Fibroblast of lung (primary cell): Measurements from ENCODE around the gene TNFSF15.

Experiments
- EZH2 ChIP-seq: IDR thresholded peaks from 2 replicates; pipeline ENCODE4 v1.5.1; 2012; ENCODE audit warnings: low read length, control low read depth, mild to moderate bottlenecking; ENCODE audit errors: missing control alignments
- TF ChIP-seq, protein P1 (sequence below), 2 donors: IDR thresholded peaks in 1 of 2; conservative IDR thresholded peaks in 1 of 2; 1 replicate in 1 of 2; 2 replicates in 1 of 2; pipeline ENCODE4 v1.5.1; 2011 to 2012; ENCODE audit warnings: low read length in 2 of 2, control low read depth in 1 of 2, inconsistent platforms in 1 of 2, low read depth in 1 of 2, mild to moderate bottlenecking in 1 of 2

DNA sequence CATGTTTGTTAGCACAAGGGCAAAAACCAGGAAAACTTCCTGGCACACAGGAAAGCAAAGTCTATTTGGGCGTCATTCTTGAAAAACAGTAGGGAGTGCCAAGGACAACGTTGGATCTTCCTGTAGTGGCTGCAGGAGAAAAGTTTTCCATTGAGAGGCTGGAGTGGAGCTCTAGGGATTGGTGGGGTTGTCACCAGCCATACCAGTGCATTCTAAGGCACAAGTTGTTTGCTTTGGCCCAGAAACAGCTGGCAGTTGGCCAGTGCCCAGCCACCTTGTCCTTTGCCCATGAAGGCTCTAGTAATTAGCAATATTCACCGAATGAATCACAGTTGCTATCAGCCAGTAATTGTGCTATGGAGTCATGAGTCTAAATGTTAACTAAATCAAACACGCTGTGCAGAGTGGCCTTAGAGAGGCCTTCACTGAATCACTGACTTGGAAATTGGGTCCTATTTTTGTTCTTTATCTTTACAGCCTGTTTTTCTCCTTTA is 26.4 kb downstream of the TNFSF15 start:
- TF ChIP-seq, protein P1, sequence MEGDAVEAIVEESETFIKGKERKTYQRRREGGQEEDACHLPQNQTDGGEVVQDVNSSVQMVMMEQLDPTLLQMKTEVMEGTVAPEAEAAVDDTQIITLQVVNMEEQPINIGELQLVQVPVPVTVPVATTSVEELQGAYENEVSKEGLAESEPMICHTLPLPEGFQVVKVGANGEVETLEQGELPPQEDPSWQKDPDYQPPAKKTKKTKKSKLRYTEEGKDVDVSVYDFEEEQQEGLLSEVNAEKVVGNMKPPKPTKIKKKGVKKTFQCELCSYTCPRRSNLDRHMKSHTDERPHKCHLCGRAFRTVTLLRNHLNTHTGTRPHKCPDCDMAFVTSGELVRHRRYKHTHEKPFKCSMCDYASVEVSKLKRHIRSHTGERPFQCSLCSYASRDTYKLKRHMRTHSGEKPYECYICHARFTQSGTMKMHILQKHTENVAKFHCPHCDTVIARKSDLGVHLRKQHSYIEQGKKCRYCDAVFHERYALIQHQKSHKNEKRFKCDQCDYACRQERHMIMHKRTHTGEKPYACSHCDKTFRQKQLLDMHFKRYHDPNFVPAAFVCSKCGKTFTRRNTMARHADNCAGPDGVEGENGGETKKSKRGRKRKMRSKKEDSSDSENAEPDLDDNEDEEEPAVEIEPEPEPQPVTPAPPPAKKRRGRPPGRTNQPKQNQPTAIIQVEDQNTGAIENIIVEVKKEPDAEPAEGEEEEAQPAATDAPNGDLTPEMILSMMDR (conservative IDR thresholded peaks at IDR 0.05 in 1 of 2, IDR thresholded peaks at IDR 0.05 in 1 of 2; ENCODE audit: low read depth in 1 of 2, low read length in 2 of 2): no peak
- TF ChIP-seq EZH2: no peak
